Prostate gland (tissue), 2 donors: ENCODE measurements around the gene SH3GL3. TPM values are rescaled to one million over a fixed set of nuclear protein-coding genes. Genes with fewer than 3 reads are reported as not detected.

ENCODE experiments used
- DNase-seq: peaks from one replicate; pipeline ENCODE4 v3.0.0-alpha.2; 2019; ENCODE audit warnings: low spot score
- H3K27ac ChIP-seq, 2 donors: fragments of 200-600 bp; sonication (generic); 2 replicates each; pipeline ENCODE4 v1.5.1; 2017 to 2019
- H3K27me3 ChIP-seq: fragments of 200-600 bp; sonication (generic); replicated peaks from 2 replicates; pipeline ENCODE4 v1.5.1; 2019; ENCODE audit not compliant: insufficient read depth
- H3K36me3 ChIP-seq, 2 donors: fragments of 200-600 bp; sonication (generic); 1 replicate in 1 of 2; 2 replicates in 1 of 2; pipeline versions ENCODE4 v1.5.1 to v1.8.1; 2017 to 2019
- H3K4me1 ChIP-seq: fragments of 200-600 bp; sonication (generic); replicated peaks from 2 replicates; pipeline ENCODE4 v1.5.1; 2019
- H3K4me3 ChIP-seq, 2 donors: fragments of 200-600 bp; sonication (generic); 2 replicates each; pipeline ENCODE4 v1.5.1; 2017 to 2019
- H3K9me3 ChIP-seq: fragments of 200-600 bp; sonication (generic); 2 replicates; pipeline ENCODE4 v1.5.1; 2017
- POLR2A ChIP-seq: fragments of 450-650 bp; IDR thresholded peaks from one replicate; pipeline ENCODE4 v1.6.1; 2016; ENCODE audit warnings: antibody characterized with exemption, mild to moderate bottlenecking
- POLR2AphosphoS5 ChIP-seq: sonication (generic); formaldehyde crosslinking; IDR thresholded peaks from one replicate; pipeline ENCODE4 v1.6.1; 2017; ENCODE audit warnings: antibody characterized with exemption
- WGBS: methylation state at CpG from one replicate; pipeline ENCODE4 v1.1.5; 2018; 5-methylcytosine and 5-hydroxymethylcytosine counted together
- intact Hi-C: fragments of 100-400 bp; cut with DNase I; formaldehyde crosslinking; loops from one replicate; pipeline ENCODE4 v1.14.2; 2022
- total RNA-seq, 2 donors: library from RNA; depleted of rRNA; stranded (reverse); fragments of >200 nt; gene quantifications; one replicate each; pipeline ENCODE4 v1.1.0, GENCODE V29; 2016
- TF ChIP-seq, protein P1 (sequence below), 4 experiments: fragments of 200-600 bp in 2 of 4; fragments of 450-650 bp in 2 of 4; sonication (generic) in 2 of 4; IDR thresholded peaks; 1 replicate in 3 of 4; 2 replicates in 1 of 4; pipeline ENCODE4 v1.5.1; 2016 to 2019; ENCODE audit warnings: antibody characterized with exemption in 4 of 4, mild to moderate bottlenecking in 2 of 4, moderate library complexity in 2 of 4

SH3GL3 gene
- total RNA-seq, 2 donors from 2014 or later = 2.2 to 7.4 TPM

DNA sequence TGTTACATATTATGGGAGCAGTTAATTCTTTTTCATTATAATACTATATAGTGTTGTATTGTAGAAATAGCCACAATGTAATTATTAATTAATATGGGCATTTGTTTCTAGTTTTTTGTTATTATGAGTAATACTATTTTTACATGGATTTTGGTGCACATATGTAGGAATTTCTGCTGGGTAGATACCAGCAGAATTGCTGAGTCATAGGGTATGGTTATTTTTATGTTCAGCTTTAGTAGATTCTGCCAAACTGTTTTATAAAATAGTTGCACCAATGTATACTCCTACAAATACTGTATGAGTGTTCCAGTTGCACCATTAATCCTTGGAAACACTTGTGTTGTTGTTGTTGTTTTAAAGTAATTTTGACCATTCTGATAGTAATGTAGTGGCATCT, 91.5 kb downstream of the SH3GL3 start:
- DNase-seq = no peak
- intact Hi-C loops = no loop called here
- no peaks in the 10 kb centered on the region for H3K36me3 ChIP-seq
- no peaks in the 10 kb centered on the region for H3K4me1 ChIP-seq
- no peak overlapping the region for H3K4me3 ChIP-seq
- H3K27me3 ChIP-seq = no peaks in the 10 kb centered on the region
- TF ChIP-seq POLR2A (no peak), POLR2AphosphoS5 (no peak)
- TF ChIP-seq, protein P1, sequence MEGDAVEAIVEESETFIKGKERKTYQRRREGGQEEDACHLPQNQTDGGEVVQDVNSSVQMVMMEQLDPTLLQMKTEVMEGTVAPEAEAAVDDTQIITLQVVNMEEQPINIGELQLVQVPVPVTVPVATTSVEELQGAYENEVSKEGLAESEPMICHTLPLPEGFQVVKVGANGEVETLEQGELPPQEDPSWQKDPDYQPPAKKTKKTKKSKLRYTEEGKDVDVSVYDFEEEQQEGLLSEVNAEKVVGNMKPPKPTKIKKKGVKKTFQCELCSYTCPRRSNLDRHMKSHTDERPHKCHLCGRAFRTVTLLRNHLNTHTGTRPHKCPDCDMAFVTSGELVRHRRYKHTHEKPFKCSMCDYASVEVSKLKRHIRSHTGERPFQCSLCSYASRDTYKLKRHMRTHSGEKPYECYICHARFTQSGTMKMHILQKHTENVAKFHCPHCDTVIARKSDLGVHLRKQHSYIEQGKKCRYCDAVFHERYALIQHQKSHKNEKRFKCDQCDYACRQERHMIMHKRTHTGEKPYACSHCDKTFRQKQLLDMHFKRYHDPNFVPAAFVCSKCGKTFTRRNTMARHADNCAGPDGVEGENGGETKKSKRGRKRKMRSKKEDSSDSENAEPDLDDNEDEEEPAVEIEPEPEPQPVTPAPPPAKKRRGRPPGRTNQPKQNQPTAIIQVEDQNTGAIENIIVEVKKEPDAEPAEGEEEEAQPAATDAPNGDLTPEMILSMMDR (IDR thresholded peaks at IDR 0.05) = no peak
- H3K27ac ChIP-seq = no peak overlapping the region
- no peaks in the 10 kb centered on the region for H3K9me3 ChIP-seq

DNA sequence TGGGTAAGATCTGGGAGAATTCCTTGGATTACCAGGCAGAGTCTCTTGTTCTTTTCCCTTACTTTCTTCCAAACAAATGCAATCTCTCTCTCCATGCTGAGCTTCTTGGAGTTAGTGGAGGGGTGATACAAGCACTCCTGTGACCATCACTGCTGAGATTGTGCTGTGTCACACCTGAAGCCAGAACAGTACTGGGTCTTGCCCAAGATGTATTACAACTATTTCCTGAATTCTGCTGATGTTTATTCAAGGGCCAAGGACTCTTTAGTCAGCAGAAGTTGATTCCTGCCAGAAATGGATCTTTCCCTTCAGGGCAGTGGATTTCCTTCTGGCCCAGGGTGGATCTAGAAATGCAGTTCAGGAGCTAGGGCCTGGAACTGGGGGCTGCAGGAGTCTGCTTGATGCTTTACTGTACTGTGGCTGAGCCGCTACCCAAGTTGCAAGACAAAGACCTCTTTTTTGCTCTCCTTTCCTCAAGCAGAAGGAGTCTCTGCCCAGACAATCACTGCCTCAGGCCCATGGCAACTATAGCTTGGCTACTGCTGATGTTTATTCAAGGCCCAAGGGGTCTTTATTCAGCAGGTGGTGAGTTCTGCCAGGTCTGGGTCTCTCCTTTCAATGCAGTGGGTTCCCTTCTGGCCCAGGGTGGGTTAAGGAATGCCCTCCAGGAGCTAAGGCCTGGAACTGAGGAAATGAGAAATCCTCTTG, 98.8 kb downstream of the SH3GL3 start:
- TF ChIP-seq POLR2A (no peak), POLR2AphosphoS5 (no peak)
- TF ChIP-seq, protein P1 (IDR thresholded peaks at IDR 0.05) = no peak
- DNase-seq = no peak
- Histone ChIP-seq H3K27me3 (no peaks in the 10 kb centered on the region), H3K27ac (no peak overlapping the region), H3K4me3 (no peak overlapping the region), H3K4me1 (no peaks in the 10 kb centered on the region), H3K36me3 (no peaks in the 10 kb centered on the region), H3K9me3 (no peaks in the 10 kb centered on the region)
- 50% methylated on average over 1 of the region's 1 CpG for WGBS
- intact Hi-C loops = no loop called here

DNA sequence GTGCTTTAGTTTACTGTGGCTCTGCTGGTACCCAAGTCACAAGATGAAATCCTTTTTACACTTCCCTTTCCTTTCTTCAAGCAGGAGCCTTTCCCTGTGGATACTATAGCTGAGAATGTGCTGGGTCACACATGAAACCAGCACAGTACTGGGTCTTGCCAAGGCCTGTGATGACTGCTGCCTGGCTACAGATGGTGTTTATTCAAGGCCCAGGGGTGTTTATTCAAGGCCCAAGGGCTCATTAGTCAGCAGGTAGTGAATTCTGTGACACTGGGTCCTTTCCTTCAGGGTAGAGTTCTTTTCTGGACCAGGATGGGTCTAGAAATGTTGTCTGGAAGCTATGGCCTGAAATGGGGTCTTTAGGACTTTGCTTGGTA, 99.4 kb downstream of the SH3GL3 start:
- Histone ChIP-seq H3K9me3 (no peaks in the 10 kb centered on the region), H3K27ac (no peak overlapping the region), H3K4me3 (no peak overlapping the region), H3K4me1 (no peaks in the 10 kb centered on the region), H3K27me3 (no peaks in the 10 kb centered on the region), H3K36me3 (no peaks in the 10 kb centered on the region)
- intact Hi-C loops = no loop called here
- no peak for DNase-seq
- TF ChIP-seq POLR2A = no peak
- TF ChIP-seq, protein P1 (IDR thresholded peaks at IDR 0.05) = no peak
- TF ChIP-seq POLR2AphosphoS5 = no peak

DNA sequence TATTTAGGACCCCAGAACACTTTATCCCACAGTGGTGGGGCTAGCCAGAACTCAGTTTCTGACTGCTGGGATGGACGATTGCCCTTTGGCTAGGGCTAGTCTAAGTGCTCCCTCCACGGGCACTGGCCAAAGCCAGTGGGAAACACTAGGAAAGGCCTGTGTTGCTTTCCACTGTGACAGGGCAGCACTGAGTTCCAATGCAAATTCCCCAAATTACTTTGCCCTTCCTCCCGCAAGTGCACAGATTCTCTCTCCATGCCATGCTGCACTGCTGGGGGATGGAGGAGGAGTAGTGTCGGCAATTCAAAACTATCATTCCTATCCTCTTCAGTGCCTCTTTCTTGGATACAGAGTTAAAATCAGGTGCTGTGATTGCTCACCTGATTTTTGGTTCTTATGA, 100.0 kb downstream of the SH3GL3 start:
- 94% methylated on average over 4 of the region's 4 CpGs for WGBS
- TF ChIP-seq POLR2A (no peak), POLR2AphosphoS5 (no peak)
- TF ChIP-seq, protein P1 (IDR thresholded peaks at IDR 0.05) = no peak
- intact Hi-C loops = no loop called here

DNA sequence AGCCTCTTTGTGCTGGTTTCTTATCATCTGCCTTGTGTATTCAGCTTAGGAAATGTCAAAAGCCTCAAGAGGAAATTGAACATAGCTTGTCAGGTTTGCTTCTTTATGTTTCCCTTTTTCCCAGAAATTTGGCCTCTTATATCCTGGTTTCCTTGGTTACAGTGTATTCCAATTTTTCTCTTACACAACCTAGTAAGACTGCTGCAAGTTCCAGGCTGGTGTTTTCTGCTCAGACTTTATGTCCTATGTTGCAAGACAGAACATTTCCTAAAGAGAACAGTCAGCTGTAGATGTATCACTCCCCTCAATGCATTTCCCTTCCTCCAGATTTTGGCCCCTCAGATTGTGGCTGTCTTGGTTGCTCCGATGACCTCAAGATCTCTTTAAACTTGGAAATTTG, 102.5 kb downstream of the SH3GL3 start:
- Histone ChIP-seq H3K4me3 (no peak overlapping the region), H3K4me1 (no peaks in the 10 kb centered on the region), H3K9me3 (no peaks in the 10 kb centered on the region), H3K27ac (no peak overlapping the region), H3K36me3 (no peaks in the 10 kb centered on the region), H3K27me3 (no peaks in the 10 kb centered on the region)
- 72% methylated on average over 1 of the region's 1 CpG for WGBS
- no peak for DNase-seq
- TF ChIP-seq POLR2A (no peak), POLR2AphosphoS5 (no peak)
- TF ChIP-seq, protein P1 (IDR thresholded peaks at IDR 0.05) = no peak
- intact Hi-C loops = no loop called here

More for the DNA sequence above, 100.0 kb downstream of the SH3GL3 start:
- no peak overlapping the region for H3K4me3 ChIP-seq
- no peak for DNase-seq
- no peaks in the 10 kb centered on the region for H3K27me3 ChIP-seq
- H3K4me1 ChIP-seq = no peaks in the 10 kb centered on the region
- no peak overlapping the region for H3K27ac ChIP-seq
- H3K9me3 ChIP-seq = no peaks in the 10 kb centered on the region
- H3K36me3 ChIP-seq = no peaks in the 10 kb centered on the region
